Activated naive CD8-positive, alpha-beta T cell treated with anti-CD3 and anti-CD28 coated beads, Interleukin-2, amount 50 U/mL, for 24 hours (primary cell): ENCODE data around the gene CHD8.
A peak's percentile ranks its signal among the peaks of the same experiment; 100 is the strongest.

Source experiments
- ATAC-seq: fragments of 150-1000 bp; cut with Tn5 transposase; one replicate; pipeline ENCODE4 v1.10.0; 2021
- DNase-seq: peaks from one replicate; pipeline ENCODE4 v3.0.0; 2021
- H3K27ac Mint-ChIP-seq: one replicate; pipeline ENCODE4 v1.8.0; 2021; ENCODE audit warnings: mild to moderate bottlenecking, mixed read lengths
- H3K27me3 Mint-ChIP-seq: one replicate; pipeline ENCODE4 v1.8.0; 2021; ENCODE audit warnings: mixed read lengths
- H3K36me3 Mint-ChIP-seq: one replicate; pipeline ENCODE4 v1.8.0; 2021; ENCODE audit warnings: low read depth, mixed read lengths
- H3K4me1 Mint-ChIP-seq: one replicate; pipeline ENCODE4 v1.8.0; 2021; ENCODE audit warnings: mixed read lengths
- H3K4me3 Mint-ChIP-seq: one replicate; pipeline ENCODE4 v1.8.0; 2021; ENCODE audit warnings: mild to moderate bottlenecking, moderate library complexity, mixed read lengths
- H3K9me3 Mint-ChIP-seq: one replicate; pipeline ENCODE4 v1.8.0; 2021; ENCODE audit warnings: mixed read lengths

CHD8 gene, protein sequence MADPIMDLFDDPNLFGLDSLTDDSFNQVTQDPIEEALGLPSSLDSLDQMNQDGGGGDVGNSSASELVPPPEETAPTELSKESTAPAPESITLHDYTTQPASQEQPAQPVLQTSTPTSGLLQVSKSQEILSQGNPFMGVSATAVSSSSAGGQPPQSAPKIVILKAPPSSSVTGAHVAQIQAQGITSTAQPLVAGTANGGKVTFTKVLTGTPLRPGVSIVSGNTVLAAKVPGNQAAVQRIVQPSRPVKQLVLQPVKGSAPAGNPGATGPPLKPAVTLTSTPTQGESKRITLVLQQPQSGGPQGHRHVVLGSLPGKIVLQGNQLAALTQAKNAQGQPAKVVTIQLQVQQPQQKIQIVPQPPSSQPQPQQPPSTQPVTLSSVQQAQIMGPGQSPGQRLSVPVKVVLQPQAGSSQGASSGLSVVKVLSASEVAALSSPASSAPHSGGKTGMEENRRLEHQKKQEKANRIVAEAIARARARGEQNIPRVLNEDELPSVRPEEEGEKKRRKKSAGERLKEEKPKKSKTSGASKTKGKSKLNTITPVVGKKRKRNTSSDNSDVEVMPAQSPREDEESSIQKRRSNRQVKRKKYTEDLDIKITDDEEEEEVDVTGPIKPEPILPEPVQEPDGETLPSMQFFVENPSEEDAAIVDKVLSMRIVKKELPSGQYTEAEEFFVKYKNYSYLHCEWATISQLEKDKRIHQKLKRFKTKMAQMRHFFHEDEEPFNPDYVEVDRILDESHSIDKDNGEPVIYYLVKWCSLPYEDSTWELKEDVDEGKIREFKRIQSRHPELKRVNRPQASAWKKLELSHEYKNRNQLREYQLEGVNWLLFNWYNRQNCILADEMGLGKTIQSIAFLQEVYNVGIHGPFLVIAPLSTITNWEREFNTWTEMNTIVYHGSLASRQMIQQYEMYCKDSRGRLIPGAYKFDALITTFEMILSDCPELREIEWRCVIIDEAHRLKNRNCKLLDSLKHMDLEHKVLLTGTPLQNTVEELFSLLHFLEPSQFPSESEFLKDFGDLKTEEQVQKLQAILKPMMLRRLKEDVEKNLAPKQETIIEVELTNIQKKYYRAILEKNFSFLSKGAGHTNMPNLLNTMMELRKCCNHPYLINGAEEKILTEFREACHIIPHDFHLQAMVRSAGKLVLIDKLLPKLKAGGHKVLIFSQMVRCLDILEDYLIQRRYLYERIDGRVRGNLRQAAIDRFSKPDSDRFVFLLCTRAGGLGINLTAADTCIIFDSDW (N-terminal part only)

DNA sequence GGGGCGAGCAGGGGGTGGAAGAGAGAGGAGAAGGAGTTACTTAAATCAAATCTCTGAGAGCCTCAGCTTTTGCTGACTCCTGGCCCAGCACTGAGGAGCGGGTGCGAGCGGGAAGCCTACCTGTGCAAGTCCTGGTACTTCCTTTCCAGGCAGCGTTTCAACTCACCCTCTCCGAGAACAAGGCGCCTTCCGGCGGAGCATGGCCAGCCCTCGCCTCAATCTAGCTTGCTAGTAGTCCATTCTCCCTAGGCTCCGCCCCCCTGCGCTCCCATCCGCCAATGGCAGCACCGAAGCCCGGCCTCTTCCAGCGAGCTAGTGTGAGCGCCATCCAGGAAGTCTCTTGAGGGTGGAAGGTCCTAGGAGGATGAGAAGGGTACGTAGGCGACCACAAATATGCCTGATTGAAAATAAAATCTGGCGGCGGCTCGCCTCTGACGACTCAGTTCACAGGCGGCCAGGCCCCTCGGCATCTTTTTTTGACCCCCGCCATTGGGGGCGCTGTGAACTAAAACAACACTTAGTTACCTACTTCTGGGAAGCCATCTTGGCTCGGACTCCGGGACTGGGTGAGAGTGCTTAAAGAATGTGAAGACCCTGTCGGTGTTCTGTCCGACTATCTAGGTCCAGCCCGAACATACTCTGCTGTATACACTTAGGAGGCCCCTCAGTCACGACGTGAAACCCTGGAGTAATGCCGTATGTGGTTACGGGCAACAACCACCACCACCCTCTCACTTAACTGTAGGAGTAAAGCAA is at the start of gene CHD8:
Gene CHD8 (minus strand): TSS at position 212 of the 756 bp plus-strand sequence. CDS start 24,480 bp downstream, outside the sequence.
- Mint-ChIP-seq H3K9me3 (no peaks in the 10 kb centered on the region), H3K27ac (peak within 1 kb of the TSS; percentile 98), H3K4me1 (peaks cover 38% of the 10 kb centered on the region), H3K4me3 (peak within 1 kb of the TSS; percentile 96), H3K36me3 (peaks cover 24% of the 10 kb centered on the region), H3K27me3 (no peaks in the 10 kb centered on the region)
- peak; percentile 99 for ATAC-seq
- peak; percentile 98 for DNase-seq

DNA sequence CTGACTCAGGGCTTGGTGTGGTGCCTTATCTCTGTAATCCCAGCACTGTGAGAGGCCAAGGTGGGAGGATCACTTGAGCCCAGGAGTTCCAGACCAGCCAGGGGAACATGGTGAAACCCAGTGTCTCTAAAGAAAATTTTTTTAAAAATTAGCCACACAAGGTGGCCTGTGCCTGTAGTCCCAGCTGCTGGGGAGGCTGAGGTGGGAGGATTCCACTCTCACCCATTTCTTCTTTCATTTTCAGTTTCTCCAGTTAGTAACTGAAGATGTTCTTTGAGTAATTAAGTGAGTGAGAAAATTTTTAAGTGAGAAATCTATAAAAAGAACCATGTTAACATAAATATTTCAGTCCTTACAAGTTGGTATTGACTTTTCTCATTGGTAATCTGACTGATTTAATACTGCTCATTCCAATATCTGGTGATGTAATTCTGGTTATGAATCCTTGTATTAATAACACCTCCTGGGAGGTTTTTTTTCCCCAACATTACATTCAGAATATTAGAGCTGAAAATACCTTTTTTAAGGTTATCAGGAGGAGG is 49.2 kb upstream of the CHD8 start:
- Mint-ChIP-seq H3K27me3 (no peaks in the 10 kb centered on the region), H3K9me3 (no peaks in the 10 kb centered on the region), H3K27ac (peak overlapping the region; percentile 75), H3K4me3 (no peak overlapping the region), H3K4me1 (peaks cover 49% of the 10 kb centered on the region), H3K36me3 (peaks cover 53% of the 10 kb centered on the region)
- ATAC-seq (peak; percentile 83), DNase-seq (no peak)

DNA sequence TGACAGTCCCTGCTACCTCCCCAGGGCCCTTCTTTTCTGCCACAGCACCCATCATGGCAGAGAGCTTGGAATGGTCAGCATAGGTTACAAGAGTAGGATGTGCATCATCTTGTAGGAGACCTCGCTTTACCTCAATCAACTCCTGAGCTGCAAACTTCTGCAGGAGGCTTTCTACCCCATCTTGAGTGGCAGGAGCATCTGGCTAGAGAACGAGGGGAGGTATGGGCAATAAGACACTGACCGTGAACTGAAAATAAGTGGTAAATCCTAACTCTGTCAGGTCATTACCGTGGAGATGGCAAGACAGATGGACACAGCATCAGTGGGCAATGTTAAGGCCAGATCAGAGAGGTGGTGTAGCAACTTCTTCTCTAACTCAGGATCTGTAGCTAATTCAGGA is 47.5 kb upstream of the CHD8 start:
- Mint-ChIP-seq H3K4me3 (no peak overlapping the region), H3K9me3 (no peaks in the 10 kb centered on the region), H3K36me3 (peaks cover 59% of the 10 kb centered on the region), H3K27me3 (no peaks in the 10 kb centered on the region), H3K27ac (peak overlapping the region; percentile 7), H3K4me1 (peaks cover 46% of the 10 kb centered on the region)
- ATAC-seq (no peak), DNase-seq (no peak)

DNA sequence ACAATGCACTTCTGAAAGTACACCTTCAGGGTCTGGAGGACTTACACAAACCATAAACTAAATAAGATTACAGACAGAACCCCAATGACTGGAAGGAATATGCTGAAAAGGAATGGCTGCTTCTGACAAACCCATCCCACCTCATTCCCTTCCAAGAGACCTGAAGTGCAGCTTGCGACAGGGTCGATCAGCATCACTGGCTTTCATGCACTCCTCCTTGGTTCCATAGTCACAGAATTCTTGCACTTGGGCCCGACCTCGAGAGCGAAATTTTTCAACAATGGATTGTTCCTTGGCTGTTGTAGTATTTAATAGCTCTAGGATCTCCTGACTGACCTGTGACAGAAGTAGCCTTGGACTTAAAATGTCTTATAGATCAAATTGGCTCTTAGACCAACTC is 45.6 kb upstream of the CHD8 start:
- no peak overlapping the region for H3K4me3 Mint-ChIP-seq
- peaks cover 56% of the 10 kb centered on the region for H3K36me3 Mint-ChIP-seq

DNA sequence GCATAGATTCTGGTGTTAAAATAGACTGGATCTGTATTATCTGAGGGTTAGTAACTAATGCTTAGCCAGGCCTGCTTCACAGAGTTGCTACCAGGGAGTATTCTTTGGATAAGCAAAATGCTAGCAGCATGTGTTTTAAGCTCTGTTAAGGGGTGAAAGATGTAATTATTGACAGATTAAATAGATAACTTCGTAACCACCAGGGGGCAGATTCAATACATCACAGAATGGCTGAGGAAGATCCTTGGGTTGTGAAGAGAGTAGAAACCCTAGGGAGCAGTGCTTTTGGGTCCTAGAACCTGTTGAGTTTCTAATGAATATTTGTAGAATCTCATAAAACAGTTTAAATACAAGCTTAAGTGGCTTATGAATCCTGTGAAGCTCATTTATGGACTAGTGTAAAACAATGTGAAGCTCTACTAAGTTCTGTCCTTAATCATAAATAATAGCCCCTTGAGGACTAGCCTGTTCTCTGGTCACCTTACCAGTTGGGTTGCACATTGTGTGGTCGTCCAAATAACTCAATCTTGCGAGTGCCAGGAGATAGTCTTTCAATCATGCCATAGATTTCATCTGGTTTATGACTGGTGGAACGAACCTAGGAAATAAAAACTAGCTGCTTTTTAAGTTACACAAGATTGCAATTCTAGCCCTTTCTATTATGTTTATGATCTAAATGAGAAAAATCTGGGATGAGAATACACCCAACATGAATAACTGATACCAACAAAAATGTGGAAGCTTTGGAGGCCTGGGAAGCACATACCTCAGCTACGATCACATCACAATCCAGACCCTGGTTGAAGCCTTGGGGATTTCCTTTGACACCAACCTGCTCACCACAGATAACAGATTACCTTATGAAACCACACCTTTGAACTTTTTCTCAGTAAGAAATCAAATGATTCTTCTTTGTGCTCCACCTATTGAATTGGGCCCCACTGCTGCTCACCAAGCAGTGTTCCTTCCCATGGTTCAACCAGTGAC is 42.9 kb upstream of the CHD8 start:
- DNase-seq = no peak
- Mint-ChIP-seq H3K4me3 (no peak overlapping the region), H3K4me1 (peaks cover 19% of the 10 kb centered on the region), H3K27ac (peak overlapping the region; percentile 45), H3K36me3 (peaks cover 62% of the 10 kb centered on the region), H3K9me3 (no peaks in the 10 kb centered on the region), H3K27me3 (no peaks in the 10 kb centered on the region)
- ATAC-seq = peak; percentile 67

More for the DNA sequence above, 45.6 kb upstream of the CHD8 start:
- H3K4me1 Mint-ChIP-seq = peaks cover 38% of the 10 kb centered on the region
- H3K9me3 Mint-ChIP-seq = no peaks in the 10 kb centered on the region
- DNase-seq (no peak), ATAC-seq (no peak)
- no peak overlapping the region for H3K27ac Mint-ChIP-seq
- H3K27me3 Mint-ChIP-seq = no peaks in the 10 kb centered on the region

DNA sequence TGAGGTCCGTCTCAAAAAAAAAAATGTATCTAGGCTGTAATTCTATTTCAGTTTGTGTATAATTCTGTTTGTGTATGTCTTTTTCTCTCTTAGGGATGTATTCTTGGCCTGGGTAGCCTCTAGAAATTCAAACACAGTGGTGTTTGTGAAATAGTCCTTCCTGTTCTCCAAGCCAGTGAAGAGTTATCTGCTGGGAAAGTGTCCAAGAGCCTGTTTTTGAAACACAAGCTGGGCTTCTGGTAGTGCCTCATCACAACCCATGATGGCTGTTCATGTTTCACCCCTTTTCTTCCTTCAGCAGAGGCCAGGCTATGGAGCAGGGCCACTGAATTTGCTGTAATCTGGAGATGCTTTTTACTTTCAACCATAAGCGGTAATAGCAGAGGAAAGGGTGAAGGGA is 40.5 kb upstream of the CHD8 start:
- Mint-ChIP-seq H3K27ac (no peak overlapping the region), H3K4me3 (no peak overlapping the region), H3K27me3 (no peaks in the 10 kb centered on the region), H3K36me3 (peaks cover 62% of the 10 kb centered on the region), H3K4me1 (peaks cover 15% of the 10 kb centered on the region), H3K9me3 (no peaks in the 10 kb centered on the region)
- DNase-seq (no peak), ATAC-seq (no peak)

DNA sequence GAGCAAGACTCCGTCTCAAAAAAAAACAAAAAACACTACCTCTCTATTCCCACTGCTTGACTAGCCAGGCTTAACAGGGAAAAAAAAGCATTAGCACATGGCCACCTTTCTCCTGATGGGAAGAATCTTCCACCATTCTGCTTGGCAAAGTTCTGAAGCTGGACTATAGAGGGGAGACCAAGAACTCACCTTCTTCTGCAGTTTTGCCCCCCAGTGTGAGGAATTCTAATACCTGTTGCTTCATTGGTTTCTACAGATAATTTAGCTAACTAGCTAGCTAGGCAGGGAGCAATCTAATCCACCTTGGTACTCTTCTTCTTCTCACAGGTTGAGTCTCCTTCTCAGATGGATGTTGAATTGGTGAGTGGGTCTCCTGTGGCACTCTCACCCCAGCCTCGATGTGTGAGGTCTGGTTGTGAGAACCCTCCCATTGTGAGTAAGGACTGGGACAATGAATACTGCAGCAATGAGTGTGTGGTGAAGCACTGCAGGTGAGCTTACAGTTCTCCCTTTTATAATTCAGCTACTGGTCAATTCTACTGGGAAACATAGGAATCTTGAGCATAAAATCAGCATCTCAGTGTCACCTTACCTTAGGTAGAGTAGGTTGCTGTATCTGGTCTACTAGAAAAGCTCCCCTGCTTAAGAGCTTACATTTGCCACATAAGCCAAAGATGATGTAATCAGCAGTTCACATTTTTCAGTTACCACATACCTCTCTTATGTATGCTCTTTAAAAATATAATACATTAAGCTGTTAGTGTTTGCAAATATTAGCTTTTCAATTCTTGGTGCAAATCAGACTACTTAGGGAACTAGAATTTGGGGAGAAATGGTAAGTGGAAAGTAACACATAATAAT is 39.2 kb upstream of the CHD8 start:
- no peaks in the 10 kb centered on the region for H3K27me3 Mint-ChIP-seq
- H3K36me3 Mint-ChIP-seq = peaks cover 58% of the 10 kb centered on the region
- DNase-seq (no peak), ATAC-seq (no peak)
- peaks cover 15% of the 10 kb centered on the region for H3K4me1 Mint-ChIP-seq
- H3K9me3 Mint-ChIP-seq = no peaks in the 10 kb centered on the region
- H3K4me3 Mint-ChIP-seq = no peak overlapping the region
- H3K27ac Mint-ChIP-seq = no peak overlapping the region

DNA sequence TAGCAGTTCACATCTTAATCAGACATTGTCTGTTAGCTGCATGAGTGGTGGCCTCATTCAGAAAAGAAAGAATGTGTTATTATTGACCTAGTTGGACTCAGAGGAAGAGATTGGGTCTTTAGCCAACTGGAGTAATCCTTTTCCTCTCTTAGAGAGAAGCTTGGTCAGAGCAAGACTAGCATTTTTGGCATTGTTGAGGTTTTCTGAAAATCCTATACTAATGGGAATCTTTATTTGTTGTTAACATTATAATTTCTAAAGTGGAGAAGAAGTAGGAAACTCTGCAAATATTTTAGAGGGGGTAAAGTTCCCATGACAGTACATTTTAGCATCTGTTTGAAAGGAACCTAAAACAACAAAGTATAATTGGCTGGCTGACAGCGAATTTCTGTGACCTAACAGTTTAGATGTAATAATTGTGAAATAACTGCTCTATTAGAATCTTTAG is 30.7 kb upstream of the CHD8 start:
- DNase-seq = no peak
- H3K9me3 Mint-ChIP-seq = no peaks in the 10 kb centered on the region
- H3K36me3 Mint-ChIP-seq = peaks cover 22% of the 10 kb centered on the region
- no peaks in the 10 kb centered on the region for H3K27me3 Mint-ChIP-seq
- H3K4me3 Mint-ChIP-seq = no peak overlapping the region
- no peak overlapping the region for H3K27ac Mint-ChIP-seq
- no peak for ATAC-seq
- H3K4me1 Mint-ChIP-seq = no peaks in the 10 kb centered on the region

DNA sequence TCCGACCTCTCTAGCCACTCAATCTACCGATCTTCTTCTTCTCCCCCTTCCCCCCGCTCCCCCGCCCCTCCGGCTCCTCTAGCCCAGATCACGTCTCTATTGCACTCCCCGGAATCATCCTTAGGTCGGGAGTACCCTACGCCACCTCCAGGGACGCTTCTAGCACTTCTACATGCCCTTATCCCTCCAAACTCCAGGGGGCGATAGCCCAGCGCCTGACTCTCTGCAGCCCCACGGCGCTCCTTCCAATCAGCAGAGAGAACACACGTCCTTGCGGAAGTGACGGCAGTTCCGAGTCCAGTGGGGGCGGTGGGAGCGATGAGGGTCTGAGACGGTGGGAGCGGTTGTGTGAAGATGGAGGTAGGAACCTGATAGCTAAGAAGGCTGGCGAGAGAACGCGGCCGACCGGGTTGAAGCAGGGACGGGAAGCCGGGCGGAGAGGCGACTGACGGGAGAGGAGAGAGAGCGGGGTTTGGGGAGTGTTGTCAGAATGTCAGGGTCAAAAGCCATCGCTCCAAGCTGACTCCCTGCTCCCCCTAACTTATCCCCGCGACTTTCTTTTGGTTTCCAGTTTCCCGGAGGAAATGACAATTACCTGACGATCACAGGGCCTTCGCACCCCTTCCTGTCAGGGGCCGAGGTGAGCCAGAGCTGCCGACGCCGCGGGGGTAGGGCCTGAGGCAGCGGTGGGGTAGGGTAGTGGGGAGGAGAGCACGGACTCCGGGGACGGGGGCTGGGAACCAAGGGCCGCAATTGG is 21.2 kb upstream of the CHD8 start, which contains the start of the genes RAB2B and TOX4:
Gene RAB2B (minus strand): TSS at position 35 of the 757 bp plus-strand sequence. CDS start 87 bp downstream, outside the sequence.
Gene TOX4 (plus strand): TSS at position 271 of the 757 bp plus-strand sequence. CDS start 84 bp downstream, at position 355.
- peak within 1 kb of the TSS; percentile 99 for H3K4me3 Mint-ChIP-seq
- H3K36me3 Mint-ChIP-seq = peaks cover 20% of the 10 kb centered on the region
- H3K9me3 Mint-ChIP-seq = no peaks in the 10 kb centered on the region
- peaks cover 28% of the 10 kb centered on the region for H3K4me1 Mint-ChIP-seq
- H3K27me3 Mint-ChIP-seq = no peaks in the 10 kb centered on the region
- H3K27ac Mint-ChIP-seq = peak within 1 kb of the TSS; percentile 98
- ATAC-seq = peak; percentile 100
- DNase-seq = peak; percentile 93

DNA sequence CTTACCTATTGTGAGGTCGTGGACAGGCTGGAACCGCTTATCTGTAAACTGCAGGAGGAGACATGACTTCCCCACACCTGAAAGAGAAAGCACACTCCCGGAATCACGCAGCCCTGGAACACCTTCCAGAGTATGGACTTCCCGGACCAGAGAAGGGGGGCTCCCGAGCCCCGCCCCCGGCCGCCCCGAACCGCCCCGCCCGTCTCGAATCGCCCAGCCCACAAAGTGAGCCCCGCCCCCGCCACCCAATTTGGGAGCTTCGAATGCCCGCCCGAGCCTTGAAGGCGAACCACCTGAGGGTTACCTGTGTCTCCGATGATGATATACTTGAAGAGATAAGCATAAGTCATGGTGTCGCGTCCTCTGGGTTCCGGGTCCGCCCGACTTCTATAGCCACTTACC is 20.6 kb upstream of the CHD8 start:
- Mint-ChIP-seq H3K36me3 (peaks cover 21% of the 10 kb centered on the region), H3K27ac (peak overlapping the region; percentile 98), H3K9me3 (no peaks in the 10 kb centered on the region), H3K27me3 (no peaks in the 10 kb centered on the region), H3K4me3 (peak overlapping the region; percentile 99), H3K4me1 (peaks cover 28% of the 10 kb centered on the region)
- ATAC-seq = peak; percentile 46
- DNase-seq = peak; percentile 82

DNA sequence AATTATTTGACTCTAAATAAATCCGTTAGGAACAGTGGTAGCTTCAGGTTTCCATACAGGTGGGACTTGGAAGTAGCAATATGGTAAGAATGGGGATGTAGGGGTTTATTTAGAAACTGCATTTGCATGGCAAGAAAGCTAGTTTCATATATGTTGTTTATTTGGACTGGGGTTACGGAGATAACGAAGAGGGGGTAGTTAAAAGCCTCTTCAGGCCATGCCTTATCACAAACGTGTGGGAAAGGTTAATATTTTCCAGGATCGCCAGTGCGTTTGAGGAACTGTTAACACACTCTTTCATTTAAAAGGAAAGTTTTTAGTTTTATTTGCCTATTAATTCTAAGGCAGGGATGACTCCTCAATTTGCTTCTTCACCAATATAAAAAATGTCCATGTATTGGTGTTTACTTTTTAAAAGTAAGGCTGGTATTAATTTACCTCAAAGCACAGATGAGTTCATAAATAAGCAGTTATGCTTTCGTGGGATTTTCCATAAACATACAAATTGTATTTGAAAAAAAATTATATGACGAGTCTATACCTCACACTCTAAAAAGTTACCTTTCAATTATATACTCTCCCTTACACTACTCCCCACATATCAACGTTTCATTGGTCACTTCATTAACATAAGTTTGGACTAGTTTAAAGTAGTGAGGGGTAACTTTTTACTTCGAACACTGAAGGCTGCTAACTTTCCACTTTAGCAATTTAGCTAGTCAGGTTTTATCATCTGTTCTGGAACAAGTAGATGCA is 20.0 kb upstream of the CHD8 start:
- peak overlapping the region; percentile 99 for H3K4me3 Mint-ChIP-seq
- ATAC-seq = no peak
- peaks cover 21% of the 10 kb centered on the region for H3K36me3 Mint-ChIP-seq
- H3K27ac Mint-ChIP-seq = peak overlapping the region; percentile 98
- peaks cover 28% of the 10 kb centered on the region for H3K4me1 Mint-ChIP-seq
- no peaks in the 10 kb centered on the region for H3K27me3 Mint-ChIP-seq
- DNase-seq = no peak
- H3K9me3 Mint-ChIP-seq = no peaks in the 10 kb centered on the region
